ENCODE results near the gene ASCC1.
"Not testable (repeated sequence)": the region's sequence is repeated elsewhere in the genome, so short reads cannot be mapped to it uniquely, and the experiment has no call there.

The ASCC1 gene

DNA sequence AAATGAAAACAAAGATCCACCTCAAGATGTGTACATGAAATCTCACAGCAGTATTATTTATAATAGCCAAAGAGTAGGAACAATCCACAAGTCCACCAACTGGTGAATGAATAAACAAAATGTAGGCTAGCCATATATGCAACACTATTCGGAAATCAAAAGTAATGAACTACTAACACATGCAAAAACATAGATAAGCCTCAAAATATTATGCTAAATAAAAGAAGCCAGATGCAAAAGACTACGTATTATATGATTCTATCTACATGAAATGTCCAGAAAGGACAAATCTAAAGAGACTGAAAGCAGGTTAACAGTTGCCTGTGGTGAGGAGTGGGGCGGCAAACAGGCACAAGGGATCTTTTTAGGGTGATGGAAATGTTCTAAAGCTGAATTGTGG lies 49.0 kb downstream of the ASCC1 start:
- no peak for DNase-seq

DNA sequence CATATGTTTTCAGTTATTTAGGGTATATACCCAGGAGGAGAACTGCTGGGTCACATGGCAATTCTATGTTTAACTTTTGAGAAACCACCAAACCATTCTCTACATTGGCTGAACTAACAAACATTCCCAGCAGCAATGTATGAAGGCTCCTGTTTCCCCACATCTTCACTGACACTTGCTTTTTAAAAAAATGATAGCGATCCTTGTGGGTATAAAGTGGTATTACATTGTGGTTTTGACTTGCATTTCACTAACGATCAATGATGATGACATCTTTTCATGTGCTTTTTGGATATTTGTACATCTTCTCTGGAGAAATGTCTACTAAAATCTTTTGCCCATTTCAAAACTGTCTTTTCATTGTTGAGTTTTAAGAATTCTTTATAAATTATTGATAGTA lies 51.5 kb downstream of the ASCC1 start:
- no peak for DNase-seq

DNA sequence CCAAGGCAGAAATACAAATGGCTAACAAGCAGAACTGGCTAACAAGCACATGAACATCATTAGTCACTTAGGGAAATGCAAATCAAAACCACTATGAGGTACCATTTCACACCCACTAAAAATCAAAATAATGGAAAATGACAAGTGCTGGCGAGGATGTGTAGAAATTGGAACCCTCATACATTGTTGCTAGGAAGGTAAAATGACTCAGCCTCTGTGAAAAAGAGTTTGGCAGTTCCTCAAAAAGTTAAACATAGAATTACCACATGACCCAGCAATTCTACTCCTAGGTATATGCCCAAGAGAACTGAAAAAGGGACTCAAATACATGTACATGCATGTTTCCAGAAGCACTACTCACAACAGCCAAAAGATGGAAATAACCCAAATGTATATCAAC lies 53.1 kb downstream of the ASCC1 start:
- DNase-seq = no peak

DNA sequence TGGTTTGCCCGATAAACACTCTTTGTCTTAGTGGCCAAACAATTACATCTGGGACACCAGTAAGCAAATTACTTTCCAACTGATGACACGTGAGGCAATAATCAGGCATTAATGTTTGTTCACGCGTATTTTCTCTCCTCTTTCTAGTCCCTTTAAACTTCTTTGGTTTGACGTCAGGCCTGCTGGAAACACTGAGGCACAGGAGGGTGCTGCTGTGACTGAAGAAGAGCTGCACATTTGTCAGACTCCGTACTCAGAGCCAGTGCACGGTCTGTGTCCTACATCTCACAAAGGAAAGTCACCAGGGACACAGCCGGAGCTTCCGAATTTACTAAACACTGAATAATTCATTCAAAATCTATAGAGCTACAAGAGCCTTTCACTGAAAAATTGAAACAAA lies 57.9 kb downstream of the ASCC1 start:
- DNase-seq = no peak

GRCh38 chr10:72156223-72156622 lies 59.9 kb downstream of the ASCC1 start:
- DNase-seq = no peak

DNA sequence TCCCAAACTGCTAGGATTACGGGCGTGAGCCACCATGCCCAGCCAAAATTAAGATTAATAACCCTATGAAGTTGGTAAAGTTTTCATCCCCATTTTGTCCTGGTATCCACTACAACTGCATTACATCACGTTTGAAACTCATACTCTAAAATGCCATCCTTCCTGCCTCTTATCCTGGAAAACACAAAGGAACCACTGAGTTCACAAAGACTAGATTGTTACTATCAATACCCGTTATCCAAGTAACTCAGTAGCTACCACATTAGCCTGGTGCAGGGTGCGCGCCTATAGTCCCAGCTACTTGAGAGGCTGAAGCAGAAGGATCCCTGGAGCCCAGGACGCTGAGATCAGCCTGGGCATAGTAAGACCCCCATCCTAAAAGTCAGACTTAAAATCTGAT lies 63.8 kb downstream of the ASCC1 start:
- DNase-seq = no peak

DNA sequence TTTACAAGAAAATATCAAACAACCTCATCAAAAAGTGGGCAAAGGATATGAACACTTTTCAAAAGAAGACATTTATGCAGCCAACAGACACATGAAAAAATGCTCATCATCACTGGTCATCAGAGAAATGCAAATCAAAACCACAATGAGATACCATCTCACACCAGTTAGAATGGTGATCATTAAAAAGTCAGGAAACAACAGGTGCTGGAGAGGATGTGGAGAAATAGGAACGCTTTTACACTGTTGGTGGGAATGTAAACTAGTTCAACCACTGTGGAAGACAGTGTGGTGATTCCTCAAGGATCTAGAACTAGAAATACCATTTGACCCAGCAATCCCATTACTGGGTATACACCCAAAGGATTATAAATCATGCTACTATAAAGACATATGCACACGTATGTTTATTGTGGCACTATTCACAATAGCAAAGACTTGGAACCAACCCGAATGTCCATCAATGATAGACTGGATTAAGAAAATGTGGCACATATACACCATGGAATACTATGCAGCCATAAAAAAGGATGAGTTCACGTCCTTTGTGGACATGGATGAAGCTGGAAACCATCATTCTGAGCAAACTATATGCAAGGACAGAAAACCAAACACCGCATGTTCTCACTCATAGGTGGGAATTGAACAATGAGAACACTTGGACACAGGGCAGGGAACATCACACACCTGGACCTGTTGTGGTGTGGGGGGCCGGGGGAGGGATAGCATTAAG lies 65.2 kb downstream of the ASCC1 start:
- DNase-seq = not testable (repeated sequence)

DNA sequence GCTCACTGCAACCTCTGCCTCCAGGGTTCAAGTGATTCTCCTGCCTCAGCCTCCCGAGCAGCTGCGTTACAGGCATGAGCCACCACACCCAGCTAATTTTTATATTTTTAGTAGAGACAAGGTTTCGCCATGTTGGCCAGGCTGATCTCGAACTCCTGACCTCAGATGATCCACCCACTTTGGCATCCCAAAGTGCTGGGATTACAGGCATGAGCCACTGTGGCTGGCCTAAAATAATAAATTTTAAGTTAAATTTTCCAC lies 68.8 kb downstream of the ASCC1 start:
- DNase-seq = not testable (repeated sequence)

DNA sequence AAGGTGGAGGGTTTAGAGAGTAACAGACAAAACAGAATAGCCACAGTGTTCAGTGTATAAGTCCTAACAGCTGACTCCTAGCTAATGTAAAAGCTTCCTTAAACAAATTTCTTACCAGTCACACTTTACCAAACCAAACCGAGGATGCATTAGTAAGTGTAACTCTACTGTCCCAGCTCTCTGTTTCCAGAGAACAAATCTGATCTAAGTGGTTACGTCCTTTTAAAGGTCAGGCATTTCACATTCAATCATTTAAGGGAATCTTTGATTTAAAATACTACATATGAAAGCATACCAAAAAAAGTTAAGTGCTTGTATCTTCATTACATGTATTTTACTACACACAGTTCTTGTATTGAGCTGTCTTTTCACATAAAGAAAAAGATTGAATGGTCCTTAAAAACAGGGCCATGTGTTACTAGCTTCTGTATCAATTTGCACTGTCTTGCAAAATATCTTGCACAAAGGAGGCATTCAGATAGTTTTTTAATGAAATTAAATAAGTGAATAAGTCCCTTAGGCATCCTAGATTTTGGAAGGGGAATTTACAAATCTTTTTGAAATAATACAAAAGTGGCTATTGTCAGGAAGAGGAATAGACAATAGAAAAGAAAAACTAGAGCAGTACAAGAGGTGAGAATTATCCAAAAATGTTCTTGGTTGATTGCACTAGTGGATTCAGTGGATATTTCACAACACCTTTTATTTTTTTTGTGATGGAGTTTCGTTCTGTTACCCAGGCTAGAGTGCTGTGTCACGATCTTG lies 69.3 kb downstream of the ASCC1 start:
- no peak for DNase-seq

GRCh38 chr10:72146071-72146470 lies 70.0 kb downstream of the ASCC1 start:
- DNase-seq = no peak

DNA sequence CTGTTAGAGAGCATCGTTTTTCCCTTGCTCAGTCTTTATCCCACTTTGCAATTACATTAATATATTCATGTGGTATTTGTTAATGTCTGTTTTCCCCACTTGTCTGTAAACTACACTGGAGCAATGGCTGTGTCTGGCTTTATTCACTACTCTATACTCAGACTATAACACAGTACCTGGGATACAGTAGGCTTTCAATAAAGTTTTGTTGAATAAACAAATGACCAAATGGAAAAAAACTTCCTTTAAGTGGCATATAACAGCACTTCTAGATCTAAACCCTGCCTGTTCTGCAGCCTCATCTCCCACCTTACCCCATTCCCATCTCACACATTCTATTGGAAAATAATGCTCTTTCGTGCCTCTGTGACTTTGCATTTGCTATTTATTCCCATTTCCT lies 70.4 kb downstream of the ASCC1 start:
- no peak for DNase-seq

DNA sequence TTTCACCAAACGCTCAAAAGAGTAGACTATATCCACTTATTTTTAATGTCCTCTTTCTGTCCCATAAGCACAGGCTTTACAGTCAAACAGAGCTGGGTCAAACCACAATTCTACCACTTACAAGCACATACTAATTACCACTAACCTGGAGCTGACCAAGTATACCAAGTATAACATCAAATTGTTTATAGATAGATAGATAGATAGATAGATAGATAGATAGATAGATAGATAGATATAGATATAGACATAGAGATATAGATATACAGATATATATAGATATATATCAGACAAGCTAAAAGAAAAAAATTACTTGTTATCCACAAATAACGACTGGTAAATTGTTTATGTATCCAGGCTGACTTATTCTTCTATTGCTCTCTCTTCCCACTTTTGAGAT lies 75.2 kb downstream of the ASCC1 start:
- DNase-seq = no peak

GRCh38 chr10:72140174-72140573 lies 75.9 kb downstream of the ASCC1 start:
- DNase-seq = no peak

- DNase-seq = no peak
These were observed 78.5 kb downstream of the ASCC1 start for GRCh38 chr10:72137583-72137982.

DNA sequence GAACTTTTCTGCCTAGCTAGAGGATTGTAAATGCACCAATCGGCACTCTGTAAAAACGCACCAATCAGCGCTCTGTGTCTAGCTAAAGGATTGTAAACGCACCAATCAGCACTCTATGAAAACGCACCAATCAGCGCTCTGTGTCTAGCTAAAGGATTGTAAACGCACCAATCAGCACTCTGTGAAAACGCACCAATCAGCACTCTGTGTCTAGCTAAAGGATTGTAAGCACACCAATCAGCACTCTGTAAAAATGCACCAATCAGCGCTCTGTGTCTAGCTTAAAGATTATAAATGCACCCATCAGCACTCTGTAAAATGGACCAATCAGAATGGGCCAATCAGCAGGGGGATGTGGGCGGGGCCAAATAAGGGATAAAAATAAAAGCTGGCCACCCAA lies 79.9 kb downstream of the ASCC1 start:
- not testable (repeated sequence) for DNase-seq

- no peak for DNase-seq
These were observed 81.0 kb downstream of the ASCC1 start for GRCh38 chr10:72134785-72135767.

DNA sequence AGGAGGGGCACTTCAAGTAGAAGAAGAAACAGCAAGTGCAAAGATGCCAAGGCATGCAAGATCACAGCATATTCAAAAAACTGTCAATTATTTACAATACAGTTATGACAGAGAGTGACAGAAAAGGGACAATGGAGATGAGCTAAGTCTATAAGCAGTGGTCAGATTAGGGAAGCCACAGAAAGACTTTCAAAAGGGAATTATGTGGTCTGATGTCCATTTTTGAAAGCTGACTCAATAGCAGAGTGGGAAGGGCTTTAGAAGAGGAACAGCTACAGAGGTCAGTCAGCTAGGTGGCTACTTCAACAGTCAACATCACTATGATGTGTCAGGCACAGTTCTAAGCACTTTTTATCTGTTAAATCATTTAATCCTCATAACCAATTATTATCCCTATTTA lies 82.6 kb downstream of the ASCC1 start:
- DNase-seq = no peak

DNA sequence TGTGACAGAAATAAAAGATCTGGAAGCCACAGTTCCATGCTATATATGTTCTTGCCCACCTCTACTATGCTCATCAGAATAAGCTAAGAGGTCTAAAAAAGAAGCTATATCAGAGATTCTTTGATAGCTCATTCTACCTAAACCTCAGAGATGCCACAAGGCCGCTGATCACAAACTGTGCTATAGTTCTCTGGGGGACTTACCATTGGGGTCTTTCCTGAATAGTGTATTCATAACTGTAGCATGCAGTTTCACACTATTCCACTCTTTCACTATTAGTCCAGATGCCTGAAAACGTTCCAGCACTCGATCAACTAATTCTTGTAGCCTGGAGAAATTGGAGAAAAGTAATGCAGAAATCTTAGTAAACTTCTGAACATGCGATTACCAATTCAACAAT lies 83.2 kb downstream of the ASCC1 start:
- no peak for DNase-seq

DNA sequence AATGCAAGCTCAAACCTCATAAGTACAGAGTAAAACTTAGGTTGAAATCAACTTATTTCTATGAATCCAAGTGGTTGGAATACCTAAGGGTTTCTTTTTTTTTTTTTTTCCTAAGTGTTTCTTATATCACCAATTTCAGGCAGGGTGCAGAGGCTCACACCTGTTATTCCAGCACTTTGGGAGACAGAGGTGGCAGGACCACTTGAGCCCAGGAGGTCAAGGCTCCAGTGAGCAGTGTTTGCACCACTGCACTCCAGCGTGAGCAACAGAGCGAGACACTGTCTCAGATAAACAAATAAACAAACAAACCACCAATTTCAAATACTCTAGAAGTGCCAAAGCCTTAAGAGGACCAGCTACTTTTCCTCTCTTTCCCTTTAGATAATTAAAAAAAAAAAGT lies 88.5 kb downstream of the ASCC1 start:
- DNase-seq = no peak

DNA sequence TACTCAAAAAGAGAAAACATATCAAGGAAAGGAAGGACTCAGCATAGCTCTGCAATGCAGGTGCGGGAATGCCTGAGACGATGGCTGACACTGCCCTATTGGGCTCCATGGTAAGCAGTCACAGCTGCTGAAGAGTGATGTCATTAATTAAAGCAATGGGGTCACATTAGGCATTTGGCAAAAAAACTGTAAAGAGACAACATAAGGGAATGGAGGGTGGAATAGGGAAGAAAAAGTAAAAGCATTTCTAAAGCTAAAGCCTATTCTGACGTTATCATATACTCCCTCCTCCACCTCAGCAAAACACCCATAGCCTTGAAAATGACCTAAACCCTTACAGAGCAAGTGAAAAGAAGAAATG lies 89.2 kb downstream of the ASCC1 start:
- DNase-seq = no peak

DNA sequence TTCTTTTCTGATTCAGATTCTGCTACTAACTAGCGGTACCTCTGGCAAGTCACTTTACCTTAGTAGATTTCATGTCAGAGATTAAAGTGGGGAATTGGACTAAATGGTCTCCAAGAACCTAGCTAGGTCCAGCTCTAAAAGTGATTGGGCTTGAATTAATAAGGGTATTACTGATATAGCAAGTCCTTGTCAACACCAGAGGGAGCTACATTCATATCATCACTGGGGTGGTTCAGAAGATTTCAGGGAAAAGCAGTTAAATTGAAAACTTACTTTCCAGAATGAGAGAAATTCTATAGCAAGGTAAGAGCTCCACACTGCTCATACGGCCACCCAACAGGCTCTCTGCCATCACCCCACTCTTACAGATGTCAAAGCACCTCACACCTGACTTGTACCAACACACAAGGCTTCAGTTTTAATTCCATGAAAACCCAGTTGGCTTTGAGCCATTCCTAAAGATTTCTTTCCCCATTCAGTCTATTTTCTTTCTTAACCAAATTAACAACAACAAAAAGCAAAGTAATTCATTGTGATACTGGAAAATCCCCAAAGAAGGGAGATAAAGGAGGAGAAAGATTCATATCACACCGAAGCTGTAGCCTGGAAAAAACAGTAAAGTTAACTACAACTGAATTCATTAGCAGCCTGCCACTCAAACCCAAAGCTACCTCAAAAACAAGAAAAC lies 89.7 kb downstream of the ASCC1 start:
- DNase-seq = no peak

DNA sequence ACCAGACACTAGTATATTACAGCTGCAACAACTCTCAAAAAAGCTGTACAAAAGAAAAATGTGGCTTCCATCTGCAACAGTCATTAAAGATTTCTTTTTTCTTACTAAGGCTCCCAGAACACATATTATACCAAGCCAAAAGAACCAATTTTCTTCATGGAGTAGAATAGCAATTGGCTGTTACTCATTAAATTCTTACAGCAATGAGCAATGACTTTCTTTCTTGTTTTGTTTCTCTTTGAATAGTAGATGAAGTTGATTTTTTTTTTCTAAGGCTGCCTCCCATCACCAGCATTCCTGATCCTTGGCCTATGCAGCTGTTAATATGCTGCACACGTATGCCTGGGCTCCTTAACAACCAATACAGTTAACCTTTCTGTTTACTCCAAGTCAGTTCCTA lies 91.1 kb downstream of the ASCC1 start:
- DNase-seq = no peak

GRCh38 chr10:72124381-72124780 lies 91.7 kb downstream of the ASCC1 start:
- DNase-seq = no peak

Data from NCI-H187 (cell line).